HEK293T (cell line): ENCODE measurements around the gene CDK5RAP2.

Source experiments
- ELF4 ChIP-seq: fragments of 450-650 bp; IDR thresholded peaks from 2 replicates; pipeline ENCODE4 v1.6.1; 2017; ENCODE audit warnings: antibody characterized with exemption
- FOXM1 ChIP-seq: fragments of 450-650 bp; IDR thresholded peaks from 2 replicates; pipeline ENCODE4 v1.6.1; 2017; ENCODE audit warnings: mild to moderate bottlenecking, borderline replicate concordance
- SP1 ChIP-seq: fragments of 450-650 bp; IDR thresholded peaks from 2 replicates; pipeline ENCODE4 v1.6.1; 2017
- ZNF384 ChIP-seq: fragments of 450-650 bp; IDR thresholded peaks from 2 replicates; pipeline ENCODE4 v1.6.1; 2016

DNA sequence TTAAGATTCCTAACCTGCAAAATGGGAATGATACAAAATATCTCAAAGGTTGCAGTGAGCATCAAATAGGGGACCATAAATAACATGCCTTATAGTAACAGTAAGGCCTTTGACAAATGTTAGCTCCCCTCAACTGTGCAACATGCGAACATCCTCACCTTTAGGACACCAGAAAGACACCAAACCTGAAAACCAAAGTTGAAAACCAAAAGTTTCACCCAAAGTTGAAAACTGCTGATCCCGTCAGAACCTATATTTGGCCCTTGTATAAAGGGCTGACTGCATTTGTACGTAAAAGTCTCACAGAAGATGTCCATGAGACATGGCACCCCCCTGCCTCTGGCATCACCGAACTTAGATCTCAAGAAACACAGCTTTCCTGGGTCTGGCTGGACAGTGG is 12.1 kb downstream of the CDK5RAP2 start:
- TF ChIP-seq SP1 (no peak), FOXM1 (no peak), ELF4 (no peak), ZNF384 (no peak)
